GM19324 (cell line): Measurements from ENCODE around the gene ZDHHC5.
"Not testable (repeated sequence)": the region's sequence is repeated elsewhere in the genome, so short reads cannot be mapped to it uniquely, and the experiment has no call there.

Source experiments
- ATAC-seq: cut with Tn5 transposase; IDR thresholded peaks from one replicate; pipeline ENCODE4 v1.9.1; 2021; ENCODE audit warnings: mild to moderate bottlenecking, moderate library complexity; ENCODE audit not compliant: unreplicated experiment, low FRiP score

The ZDHHC5 gene

DNA sequence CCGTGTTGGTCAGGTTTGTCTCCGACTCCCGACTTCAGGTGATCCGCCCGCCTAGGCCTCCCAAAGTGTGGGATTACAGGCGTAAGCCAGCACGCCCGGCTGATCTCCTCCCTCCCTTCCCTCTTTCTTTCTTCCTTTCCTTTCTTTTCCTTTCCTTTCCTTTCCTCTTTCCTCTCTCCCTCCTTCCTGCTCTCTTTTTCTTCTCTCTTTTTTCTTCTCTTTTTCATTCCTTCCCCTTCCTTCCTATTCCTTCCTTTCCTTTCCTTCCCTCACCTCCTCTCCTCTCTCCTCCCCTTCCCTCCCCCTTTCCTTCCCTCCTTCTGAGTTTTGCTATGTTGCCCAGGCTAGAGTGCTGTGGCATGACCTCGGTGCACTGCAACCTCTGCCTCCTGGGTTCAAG is 3.9 kb upstream of the ZDHHC5 start:
- ATAC-seq = no peak

DNA sequence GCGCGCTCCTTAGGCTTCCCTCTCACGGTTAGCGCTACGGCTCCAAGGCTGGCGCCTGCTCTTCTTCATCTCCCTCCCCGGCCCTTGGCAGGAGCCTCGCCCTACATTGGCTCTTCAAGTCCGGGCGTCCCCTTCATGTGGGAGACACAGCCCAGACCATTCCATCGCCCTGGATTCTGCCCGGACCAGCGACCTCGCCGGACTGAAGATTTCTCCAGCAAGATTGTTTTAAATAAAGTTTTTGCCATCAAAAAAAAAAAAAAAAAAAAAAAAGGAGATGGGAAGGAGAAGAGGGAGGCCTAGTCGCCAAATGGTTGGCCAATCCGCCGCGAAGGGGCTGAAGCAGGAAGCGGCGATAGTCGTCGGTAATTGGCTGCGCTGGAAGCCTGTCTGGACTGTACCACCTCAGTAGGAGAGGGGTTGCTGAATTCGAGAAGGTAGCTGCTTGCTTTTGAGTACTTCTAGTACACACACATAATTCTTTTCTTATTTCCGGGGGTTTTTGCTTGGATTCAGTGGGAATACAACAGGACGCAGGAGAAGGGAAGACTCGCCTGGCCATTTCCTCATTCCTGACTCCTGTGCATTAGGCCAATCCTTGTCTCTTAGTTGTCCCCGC is 688 bp upstream of the ZDHHC5 start:
- ATAC-seq = peak; percentile 77

DNA sequence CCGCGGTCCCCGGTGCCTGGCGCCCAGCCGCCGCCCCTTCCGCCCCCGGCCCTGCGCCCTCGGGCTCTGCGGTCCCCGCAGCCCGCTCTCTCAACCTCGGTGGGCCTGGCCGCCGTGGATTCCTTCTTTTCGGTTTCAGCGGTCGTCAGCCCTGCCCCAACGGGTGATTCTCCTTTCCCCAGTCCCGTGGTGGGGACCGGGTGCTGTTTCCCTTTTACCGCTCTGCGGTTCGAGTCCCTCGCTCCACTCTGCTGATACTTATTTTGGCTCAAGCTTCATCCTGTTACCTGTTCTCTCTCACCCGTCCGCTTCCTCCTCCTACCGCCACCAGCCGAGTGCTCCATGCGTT is 494 bp downstream of the ZDHHC5 start:
- peak; percentile 12 for ATAC-seq

DNA sequence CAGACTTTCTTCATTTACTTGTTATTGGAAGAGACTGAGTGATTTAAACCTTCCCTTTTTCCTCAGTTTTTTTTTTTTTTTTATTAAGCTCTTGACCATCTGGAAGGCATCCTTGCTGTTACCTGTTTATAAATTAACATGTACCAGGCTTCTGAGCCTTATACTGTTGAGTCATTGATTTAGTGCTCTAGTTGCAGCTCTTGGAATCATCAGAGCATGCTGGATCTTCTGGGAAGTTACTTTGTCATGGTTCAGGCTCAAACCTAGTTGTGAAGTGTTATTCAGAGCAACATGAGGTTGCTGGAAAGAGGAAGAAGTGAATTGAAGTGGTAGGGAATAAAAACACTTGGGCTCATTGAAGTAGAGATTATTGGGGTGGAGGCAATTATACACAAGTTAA is 6.3 kb downstream of the ZDHHC5 start:
- ATAC-seq = no peak

DNA sequence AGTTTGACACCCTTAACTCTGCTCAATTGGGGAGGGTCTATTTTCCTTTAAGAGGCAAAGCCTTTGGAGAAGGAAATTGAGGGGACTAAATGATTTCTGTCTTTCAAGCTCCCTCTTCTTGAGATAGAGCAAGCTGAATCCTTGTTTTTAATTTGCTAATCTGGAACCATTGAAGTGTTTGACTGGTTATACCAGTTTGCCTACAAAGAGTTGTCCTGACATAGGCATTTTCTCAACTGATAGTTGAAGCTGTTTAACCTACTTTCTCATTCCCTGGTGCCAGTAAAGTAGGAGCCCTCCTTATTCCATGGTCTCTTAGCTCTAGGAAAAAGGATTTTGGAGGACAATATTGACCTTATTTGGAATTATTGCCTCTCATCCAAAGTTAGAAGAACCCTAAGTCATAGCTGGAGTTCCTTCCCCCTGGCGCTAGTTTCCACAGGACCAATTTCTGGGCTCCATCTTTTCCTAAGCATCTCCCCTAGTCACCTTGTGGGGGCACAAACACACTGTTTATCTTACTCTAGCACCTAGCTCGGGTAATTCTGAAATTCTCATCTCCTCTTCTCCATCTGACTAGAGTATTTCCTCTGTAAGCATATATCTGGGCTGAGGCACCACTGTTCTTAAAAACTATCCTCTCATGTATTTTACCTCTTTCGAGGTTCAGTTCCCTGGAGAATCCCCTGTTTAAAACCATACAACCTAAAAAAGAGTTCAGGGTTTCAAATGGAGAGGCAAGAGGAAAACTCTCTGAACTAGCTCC is 7.4 kb downstream of the ZDHHC5 start:
- no peak for ATAC-seq

DNA sequence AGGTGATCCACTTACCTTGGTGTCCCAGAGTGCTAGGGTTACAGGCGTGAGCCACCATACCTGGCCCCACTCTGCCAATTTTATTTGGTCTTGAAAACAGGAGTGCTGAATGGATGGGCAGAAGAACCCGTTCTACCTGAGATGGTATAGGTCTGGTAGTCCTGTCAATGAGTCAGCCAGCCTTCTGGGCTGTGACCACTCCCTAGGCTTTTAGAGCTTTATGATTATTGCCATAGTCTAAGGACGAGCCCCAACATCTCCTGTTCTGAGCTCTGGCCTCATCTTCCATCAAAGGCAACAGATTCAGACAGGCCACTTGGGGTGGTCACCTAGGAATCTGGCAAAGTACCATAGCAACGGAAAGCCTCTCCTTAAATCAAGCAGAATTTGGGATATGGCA is 11.5 kb downstream of the ZDHHC5 start:
- no peak for ATAC-seq

DNA sequence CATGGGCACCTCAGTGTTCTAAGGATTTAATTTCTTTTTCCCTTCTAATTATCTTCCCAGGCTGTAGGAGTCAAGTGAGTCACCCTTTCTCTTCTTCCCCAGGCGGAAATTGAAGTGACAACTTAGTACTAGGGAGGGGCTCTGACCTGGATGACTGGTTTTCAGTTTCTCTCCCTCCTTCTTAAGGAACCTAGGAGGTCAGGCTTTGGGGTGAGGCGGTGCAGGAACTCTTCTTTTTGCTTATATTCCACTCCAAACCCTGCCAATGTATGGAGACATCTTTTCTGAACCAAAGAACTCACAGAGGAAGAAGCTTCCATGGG is 12.6 kb downstream of the ZDHHC5 start:
- no peak for ATAC-seq

DNA sequence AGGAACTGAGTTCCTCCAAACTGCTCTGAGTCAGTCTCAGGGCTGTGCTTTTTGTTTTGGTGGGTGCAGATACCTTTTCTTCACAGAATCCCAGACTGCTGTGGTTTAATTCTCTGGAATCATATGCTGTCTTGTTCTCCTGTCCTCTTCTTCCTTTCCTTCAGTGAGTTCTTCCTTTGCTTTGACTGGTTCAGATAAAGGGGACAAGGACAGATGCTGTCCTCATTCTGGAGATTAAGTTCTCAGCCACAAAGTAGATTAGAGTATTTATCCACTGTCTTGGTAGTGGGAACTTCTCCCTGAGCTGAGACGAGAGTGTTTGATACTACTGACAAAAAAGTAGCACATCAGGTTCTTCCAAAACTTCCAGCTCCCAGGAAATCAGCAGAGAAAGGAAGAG is 13.3 kb downstream of the ZDHHC5 start:
- ATAC-seq = no peak

DNA sequence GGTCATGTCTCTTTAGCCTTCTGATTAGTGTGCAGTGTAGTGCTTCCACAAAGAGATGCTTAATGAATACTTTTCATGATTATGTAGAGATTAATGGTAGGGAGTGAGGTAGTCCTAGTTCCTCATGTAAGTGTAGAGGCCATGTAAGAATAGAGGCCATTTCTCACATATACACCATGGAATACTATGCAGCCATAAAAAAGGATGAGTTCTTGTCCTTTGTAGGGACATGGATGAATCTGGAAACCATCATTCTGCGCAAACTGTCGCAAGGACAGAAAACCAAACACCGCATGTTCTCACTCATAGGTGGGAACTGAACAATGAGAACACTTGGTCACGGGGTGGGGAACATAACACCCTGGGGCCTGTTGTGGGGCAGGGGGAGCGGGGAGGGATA is 22.6 kb downstream of the ZDHHC5 start:
- not testable (repeated sequence) for ATAC-seq

DNA sequence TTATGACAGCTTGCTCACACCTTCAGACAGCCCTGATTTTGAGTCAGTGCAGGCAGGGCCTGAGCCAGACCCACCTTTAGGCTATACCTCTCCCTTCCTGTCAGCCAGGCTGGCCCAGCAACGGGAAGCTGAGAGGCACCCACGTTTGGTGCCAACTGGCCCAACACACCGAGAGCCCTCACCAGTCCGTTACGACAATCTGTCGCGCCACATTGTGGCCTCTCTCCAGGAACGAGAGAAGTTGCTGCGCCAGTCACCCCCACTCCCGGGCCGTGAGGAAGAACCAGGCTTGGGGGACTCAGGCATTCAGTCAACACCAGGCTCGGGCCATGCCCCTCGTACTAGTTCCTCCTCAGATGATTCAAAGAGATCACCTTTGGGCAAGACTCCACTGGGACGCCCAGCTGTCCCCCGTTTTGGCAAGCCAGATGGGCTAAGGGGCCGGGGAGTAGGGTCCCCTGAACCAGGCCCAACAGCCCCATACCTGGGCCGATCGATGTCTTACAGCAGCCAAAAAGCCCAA is 31.0 kb downstream of the ZDHHC5 start:
- ATAC-seq = no peak

DNA sequence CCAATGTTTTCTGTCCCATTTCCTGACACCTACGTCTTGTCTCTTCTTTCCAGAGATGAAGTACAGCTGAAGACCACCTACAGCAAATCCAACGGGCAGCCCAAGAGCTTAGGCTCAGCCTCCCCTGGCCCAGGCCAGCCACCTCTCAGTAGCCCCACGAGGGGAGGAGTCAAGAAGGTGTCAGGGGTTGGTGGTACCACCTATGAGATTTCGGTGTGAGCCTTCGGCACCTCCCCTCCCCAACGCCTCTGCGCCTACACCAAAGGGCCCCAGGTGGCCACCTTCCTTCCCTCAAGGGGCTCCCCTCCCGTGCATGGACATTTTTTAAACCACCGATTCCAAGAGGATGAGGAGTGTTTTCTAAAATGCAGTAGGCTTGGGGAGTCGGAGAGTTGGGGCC is 31.9 kb downstream of the ZDHHC5 start:
- no peak for ATAC-seq

DNA sequence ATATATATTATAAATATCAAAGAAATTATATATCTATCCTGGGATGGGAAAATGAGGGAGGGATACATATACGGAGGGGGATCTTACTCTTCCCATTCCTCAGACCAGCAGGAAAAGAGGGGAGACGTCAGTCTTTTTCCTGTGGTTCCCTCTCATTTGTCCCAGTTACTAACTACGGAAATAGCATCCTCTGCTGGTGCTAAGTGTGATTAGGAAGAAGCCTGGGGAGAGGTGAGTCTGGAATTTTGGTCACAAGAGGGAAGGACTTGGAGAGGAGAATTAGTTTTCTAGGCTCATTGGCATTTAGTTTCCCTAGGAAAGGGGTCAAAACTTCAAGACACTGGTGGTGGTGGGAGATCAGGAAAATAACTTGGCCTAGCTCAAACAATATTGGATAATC is 32.5 kb downstream of the ZDHHC5 start:
- ATAC-seq = no peak

DNA sequence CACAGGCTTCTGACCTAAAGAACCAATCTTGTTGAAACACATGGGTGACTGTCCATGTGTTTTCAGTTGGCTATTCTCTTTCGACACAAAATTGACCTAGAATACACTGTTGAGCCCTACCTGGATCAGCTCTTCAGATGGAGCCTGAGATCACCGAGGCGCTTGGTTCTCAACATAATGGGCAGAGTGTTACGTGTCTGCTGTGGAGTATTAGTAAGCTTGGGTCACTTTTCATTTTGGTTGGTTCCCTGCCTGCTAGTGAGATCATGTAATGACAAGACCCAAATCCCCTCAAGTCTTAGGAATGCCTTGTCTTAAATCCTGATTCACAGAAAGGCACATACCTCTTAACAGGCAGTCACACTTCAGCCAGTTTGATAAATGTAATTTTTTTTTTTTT is 35.4 kb downstream of the ZDHHC5 start:
- ATAC-seq = no peak

DNA sequence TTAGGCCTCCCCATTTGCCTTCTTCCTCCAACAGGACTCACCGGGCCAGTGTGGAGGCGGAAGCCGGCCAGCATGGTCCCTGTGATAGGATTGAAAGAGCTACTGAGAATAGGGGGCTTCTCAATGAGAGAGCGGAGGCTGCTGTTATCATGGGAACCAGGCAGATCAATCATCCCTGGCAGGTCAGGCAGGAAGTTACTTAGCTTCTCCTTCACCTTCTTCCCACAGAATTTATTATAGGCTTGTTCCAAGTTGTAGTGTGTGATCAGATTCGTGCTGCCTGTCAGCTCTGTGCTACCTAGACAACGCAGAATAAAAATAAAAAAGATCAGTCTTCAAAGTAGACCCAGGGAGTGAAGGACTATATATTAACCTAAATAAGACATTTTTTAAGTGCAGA is 37.0 kb downstream of the ZDHHC5 start:
- ATAC-seq = no peak

DNA sequence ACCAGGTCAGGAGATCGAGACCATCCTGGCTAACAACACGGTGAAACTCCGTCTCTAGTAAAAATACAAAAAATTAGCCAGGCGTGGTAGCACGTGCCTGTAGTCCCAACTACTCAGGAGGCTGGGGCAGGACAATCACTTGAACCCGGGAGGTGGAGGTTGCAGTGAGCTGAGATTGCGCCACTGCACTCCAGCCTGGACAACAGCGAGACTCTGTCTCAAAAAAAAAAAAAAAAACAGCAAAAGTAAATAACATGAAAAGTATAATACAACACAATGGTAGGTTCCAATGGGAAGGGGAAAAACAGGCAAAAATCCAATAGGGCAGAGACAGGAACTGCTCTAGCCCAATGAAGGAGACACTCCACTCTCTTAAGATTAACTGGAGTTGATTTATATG is 37.5 kb downstream of the ZDHHC5 start:
- not testable (repeated sequence) for ATAC-seq

DNA sequence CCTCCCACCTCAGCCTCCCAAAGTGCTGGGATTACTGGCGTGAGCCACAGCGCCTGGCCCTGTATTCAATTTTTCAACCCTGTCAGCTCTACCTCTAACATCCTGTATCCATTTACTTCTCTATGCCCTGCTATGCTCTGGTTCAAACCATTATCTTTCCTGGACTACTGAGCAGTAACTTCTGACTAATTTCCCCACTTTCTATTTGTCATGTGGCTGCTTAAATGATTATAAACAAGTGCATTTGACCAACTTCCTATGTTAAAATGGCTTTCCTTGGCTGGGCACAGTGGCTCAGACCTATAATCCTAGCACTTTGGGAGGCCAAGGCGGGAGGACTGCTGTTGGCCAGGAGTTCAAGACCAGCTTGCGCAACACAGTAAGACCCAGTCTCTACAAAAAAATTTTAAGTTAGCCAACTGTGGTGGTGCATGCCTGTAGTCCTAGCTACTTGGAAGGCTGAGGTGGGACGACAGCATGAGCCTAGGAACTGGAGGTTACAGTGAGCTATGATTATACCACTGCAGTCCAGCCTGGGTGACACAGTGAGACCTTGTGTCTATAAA is 42.0 kb downstream of the ZDHHC5 start:
- no peak for ATAC-seq

DNA sequence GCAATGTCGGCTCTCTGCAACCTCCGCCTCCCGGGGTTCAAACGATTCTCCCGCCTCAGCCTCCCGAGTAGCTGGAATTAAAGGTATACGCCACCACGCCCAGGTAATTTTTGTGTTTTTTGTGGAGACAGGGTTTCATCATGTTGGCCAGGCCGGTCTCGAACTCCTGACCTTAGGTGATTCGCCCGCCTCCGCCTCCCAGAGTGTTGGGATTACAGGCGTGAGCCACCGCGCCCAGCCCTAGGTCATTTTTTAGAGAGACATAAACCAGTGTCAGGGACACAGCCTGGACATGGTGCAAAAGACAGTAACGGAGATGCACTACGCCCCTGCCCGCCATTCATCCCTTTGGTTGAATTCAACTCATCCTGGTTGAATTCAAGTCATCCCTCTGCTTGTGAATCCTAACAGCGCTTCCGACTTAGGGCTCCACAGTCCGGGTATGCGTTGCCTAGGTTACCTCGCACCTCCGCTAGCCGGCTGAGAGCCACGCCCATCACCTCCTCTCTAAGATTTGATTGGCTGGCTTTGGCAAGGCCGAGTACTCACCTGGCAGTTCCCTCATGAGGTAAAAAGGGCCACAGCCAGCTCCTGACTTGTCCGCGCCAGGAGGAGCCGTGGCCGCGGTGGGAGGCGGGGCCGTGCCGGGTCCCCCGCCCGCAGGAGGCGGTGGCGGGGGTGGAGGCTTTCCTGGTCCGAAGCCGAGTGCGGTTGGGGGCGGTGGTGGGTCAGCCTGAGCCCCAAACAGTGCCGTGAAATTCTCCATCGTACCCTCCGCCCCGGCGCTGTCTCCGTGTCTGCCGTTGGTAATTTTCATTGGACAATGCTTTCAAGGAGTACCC is 43.7 kb downstream of the ZDHHC5 start, which contains the start of gene MED19:
Gene MED19, minus strand, starts transcription at position 802 of the 842 bp plus-strand sequence. Its CDS starts 36 bp downstream, at position 766.
- ATAC-seq = peak; percentile 44

DNA sequence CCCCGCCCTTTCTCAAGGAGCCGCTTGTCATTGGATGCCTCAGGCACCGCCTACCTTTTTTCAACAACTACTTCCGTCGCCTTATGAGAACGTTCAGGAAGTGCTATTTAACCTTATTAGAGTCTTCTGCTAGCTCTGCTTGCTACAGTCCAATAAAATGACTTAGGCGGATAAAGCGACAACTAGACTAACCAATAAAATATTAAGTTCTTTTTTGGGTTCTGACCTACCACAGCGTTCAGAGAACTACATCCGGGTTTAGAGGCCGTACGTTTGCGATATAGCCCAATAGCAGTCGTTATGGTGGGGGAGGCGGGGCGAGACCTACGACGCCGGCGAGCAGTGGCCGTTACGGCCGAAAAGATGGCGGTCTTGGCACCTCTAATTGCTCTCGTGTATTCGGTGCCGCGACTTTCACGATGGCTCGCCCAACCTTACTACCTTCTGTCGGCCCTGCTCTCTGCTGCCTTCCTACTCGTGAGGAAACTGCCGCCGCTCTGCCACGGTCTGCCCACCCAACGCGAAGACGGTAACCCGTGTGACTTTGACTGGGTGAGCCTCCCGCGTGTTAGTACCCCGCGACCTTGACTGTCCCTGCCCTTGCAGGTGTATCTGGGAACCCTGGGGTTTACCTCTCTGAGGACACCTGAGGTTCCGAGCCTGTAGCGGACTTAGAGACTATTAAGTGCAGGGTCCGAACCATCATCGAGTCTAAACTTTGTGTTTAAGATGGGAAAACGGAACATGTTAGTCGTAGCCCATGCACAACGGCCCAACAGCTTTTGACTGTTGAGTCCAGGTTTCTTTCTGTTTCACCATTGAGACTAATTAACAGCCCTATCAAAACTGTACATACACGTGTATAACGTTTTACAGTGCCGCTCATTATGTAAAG is 44.6 kb downstream of the ZDHHC5 start, which contains the start of gene TMX2:
Gene TMX2, plus strand, starts transcription at position 338 of the 895 bp plus-strand sequence. Its CDS starts 26 bp downstream, at position 364.
- ATAC-seq = peak; percentile 95

DNA sequence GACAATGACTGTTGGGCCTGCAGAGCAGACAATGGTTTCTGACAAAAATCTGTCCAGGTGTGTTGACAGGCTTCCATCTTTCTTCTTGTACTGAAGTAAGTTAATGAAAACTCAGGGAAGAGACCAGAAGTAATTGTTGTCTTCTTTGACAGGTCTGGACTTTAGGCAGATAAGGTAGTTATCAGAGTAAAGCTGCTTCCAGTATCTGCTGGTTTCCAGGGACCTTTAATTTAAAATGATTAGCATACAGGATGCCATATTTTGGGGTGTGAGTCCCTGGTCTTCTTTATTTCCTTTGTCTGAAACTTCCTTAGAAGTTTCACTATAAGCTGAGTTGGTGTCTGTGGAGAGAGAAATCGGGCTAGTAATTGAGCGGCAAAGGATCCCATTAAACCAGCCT is 45.9 kb downstream of the ZDHHC5 start:
- ATAC-seq = no peak

DNA sequence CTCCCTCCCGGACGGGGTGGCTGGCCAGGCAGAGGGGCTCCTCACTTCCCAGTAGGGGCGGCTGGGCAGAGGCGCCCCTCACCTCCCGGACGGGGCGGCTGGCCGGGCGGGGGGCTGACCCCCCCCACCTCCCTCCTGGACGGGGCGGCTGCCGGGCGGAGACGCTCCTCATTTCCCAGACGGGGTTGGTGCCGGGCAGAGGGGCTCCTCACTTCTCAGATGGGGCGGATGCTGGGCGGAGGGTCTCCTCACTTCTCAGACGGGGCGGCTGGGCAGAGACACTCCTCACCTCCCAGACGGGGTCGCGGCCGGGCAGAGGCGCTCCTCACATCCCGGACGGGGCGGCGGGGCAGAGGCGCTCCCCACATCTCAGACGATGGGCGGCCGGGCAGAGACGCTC is 48.8 kb downstream of the ZDHHC5 start:
- ATAC-seq = not testable (repeated sequence)
